Subcutaneous abdominal adipose tissue (tissue), 5 donors: ENCODE results near the gene CRISPLD2.

Source experiments
- H3K27ac ChIP-seq: one replicate; pipeline ENCODE4 v1.7.0; 2013; ENCODE audit warnings: low read depth, mild to moderate bottlenecking, inconsistent platforms, low read length, moderate library complexity
- H3K27me3 ChIP-seq, 5 donors: one replicate each; pipeline ENCODE4 v1.7.0; 2013; ENCODE audit warnings: low read length in 5 of 5, inconsistent platforms in 1 of 5; ENCODE audit not compliant: control insufficient read depth in 5 of 5, insufficient read depth in 4 of 5
- H3K36me3 ChIP-seq, 5 donors: one replicate each; pipeline ENCODE4 v1.7.0; 2013; ENCODE audit warnings: low read length in 5 of 5; ENCODE audit not compliant: control insufficient read depth in 5 of 5, insufficient read depth in 5 of 5
- H3K4me1 ChIP-seq, 5 donors: one replicate each; pipeline ENCODE4 v1.7.0; 2013; ENCODE audit warnings: low read length in 5 of 5, mild to moderate bottlenecking in 3 of 5, moderate library complexity in 1 of 5; ENCODE audit not compliant: control insufficient read depth in 5 of 5, insufficient read depth in 5 of 5
- H3K4me3 ChIP-seq, 5 donors: one replicate each; pipeline ENCODE4 v1.7.0; 2013; ENCODE audit warnings: low read length in 5 of 5, low read depth in 1 of 5
- H3K9ac ChIP-seq, 5 donors: one replicate each; pipeline ENCODE4 v1.7.0; 2013; ENCODE audit warnings: low read length in 5 of 5, mild to moderate bottlenecking in 4 of 5, moderate library complexity in 3 of 5
- H3K9me3 ChIP-seq, 5 donors: one replicate each; pipeline ENCODE4 v1.7.0; 2013; ENCODE audit warnings: low read length in 5 of 5; ENCODE audit not compliant: control insufficient read depth in 5 of 5
- donor health status: healthy.
- donor health status: healthy.
- donor health status: healthy.
- donor health status: healthy.
- donor health status: healthy.

The CRISPLD2 gene

DNA sequence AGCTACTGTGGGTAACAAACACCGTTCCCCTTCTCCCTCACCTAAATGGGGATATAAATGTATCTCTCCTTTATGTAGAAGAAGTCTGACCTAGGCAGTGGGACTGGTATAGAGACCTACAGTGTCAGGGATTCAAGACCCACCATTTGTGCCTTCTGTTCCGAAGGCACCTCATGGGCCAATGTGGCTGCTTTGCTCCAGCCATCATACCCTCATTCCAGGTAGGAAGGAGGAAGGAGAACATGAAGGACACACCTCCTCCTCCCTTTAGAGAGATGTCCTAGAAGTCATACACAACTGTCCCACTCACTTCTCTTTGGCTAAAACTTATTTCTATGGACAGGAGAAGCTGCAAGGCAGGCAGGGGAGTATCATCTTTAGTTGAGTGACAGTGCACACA, 8.3 kb upstream of the CRISPLD2 start:
- Histone ChIP-seq H3K36me3 (no peaks in the 10 kb centered on the region), H3K9ac (no peak overlapping the region), H3K9me3 (peaks cover 0 to 5% (median 0%) of the 10 kb centered on the region in 5 donors), H3K27me3 (peaks cover 2 to 15% (median 11%) of the 10 kb centered on the region in 5 donors), H3K27ac (no peak overlapping the region), H3K4me1 (peaks cover 0 to 24% (median 13%) of the 10 kb centered on the region in 5 donors), H3K4me3 (no peak overlapping the region)

DNA sequence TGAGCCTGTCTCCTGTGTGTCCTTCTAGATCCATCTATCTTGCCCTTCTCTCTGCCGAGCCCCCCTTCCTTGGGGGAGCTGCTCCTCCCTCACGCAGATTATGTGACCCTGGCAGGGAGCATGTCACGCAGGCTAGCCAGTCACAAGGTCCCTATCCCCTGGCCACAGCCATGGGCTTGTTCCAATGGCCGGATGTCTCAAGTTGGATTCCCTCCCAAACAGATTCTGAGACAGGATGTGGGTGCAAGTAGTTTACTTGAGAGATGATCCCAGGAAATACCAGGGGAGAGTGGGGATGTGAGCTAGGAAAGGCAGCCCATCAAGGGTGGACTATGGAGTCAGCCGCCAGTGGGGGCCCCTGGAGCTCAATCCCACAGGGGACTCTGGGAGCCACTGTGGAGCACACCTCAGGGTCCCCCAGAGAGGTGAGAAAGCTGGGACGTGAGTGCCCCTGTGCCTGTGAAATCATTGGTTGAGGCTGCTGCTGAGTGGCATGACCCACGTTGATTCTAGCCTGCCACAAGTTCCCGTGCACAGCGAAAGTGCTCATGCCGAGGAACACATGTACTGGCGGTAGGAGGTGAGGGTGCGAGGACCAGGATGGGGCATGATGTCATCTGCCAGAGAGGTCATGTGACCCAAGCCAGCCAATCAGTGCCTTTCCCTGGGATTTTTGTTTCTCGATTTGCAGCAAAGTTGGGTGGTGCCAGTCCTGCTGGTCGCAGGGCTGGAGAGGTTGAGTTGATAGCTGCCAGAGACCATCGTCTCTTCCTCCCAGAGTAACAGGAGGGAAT, 6.4 kb upstream of the CRISPLD2 start:
- Histone ChIP-seq H3K27me3 (peaks cover 0 to 15% (median 11%) of the 10 kb centered on the region in 5 donors), H3K4me1 (peaks cover 0 to 16% (median 8%) of the 10 kb centered on the region in 5 donors), H3K4me3 (no peak overlapping the region), H3K9me3 (peaks cover 0 to 5% (median 0%) of the 10 kb centered on the region in 5 donors), H3K9ac (no peak overlapping the region), H3K36me3 (no peaks in the 10 kb centered on the region), H3K27ac (no peak overlapping the region)

DNA sequence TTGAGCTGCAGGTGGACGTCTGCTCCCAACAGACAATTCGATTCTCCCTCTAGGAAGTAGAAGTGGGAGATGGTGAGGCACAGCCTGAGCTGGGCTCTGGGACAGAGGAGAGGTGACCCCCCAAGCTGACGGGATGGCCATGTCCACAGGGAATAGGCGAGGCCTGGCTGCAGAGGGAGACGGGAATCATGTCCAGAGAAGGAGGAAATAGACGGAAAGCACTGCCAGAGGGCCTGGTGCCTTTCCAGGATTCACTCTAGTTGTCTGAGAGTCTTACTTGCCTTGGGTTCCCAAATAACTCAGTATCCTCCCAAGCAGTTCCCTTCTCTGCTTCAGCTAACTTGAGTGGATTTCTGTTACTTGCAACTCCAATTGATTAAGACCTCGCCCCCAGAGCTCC, 4.3 kb upstream of the CRISPLD2 start:
- peaks cover 0 to 5% (median 0%) of the 10 kb centered on the region in 5 donors for H3K9me3 ChIP-seq
- no peaks in the 10 kb centered on the region for H3K36me3 ChIP-seq
- H3K27me3 ChIP-seq, result peaks cover 5 to 23% (median 10%) of the 10 kb centered on the region in 5 donors
- no peak overlapping the region for H3K27ac ChIP-seq
- no peak overlapping the region for H3K4me3 ChIP-seq
- H3K9ac ChIP-seq, result no peak overlapping the region
- peaks cover 5 to 26% (median 17%) of the 10 kb centered on the region in 5 donors for H3K4me1 ChIP-seq

DNA sequence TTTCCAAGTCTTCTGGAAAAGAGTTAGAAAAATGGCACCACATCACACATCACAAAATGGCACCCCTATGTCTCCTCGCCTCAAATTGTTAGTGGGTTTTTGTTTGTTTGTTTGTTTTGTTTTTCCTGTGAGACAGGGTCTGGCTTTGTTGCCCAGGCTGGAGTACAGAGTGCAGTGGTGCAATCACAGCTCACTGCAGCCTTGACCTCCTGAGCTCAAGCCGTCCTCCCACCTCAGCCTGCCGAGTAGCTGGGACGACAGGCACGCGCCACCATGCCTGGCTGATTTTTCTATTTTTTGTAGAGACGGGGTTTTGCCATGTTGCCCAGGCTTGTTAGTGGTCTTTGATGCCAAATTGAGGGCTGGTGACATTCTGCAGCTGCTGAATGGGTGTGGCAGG, 3.8 kb upstream of the CRISPLD2 start:
- Histone ChIP-seq H3K27ac (no peak overlapping the region), H3K27me3 (peaks cover 10 to 25% (median 16%) of the 10 kb centered on the region in 5 donors), H3K9me3 (peaks cover 0 to 5% (median 0%) of the 10 kb centered on the region in 5 donors)

DNA sequence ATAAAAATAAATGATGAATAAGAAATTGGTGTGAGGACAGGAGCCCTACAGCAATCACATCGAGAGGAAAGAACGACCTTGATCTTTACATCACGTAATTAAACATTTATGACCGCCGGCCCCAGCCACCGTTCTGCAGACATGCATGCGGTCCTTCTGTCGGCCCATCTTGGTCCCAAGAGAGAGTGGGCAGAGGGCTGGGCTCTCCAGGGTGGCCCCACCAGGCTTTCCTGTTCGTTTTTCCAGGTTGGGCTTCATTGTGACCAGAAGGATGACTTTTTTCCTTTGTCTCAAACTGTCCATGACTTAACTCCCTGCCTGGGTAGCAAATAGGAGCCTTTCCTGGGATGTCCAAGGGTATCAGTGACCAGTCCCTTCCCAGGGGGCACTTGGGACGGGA, 3.3 kb upstream of the CRISPLD2 start:
- no peaks in the 10 kb centered on the region for H3K36me3 ChIP-seq
- H3K9me3 ChIP-seq, result peaks cover 0 to 4% (median 0%) of the 10 kb centered on the region in 5 donors
- no peak overlapping the region for H3K27ac ChIP-seq
- H3K9ac ChIP-seq, result no peak overlapping the region
- peaks cover 14 to 27% (median 20%) of the 10 kb centered on the region in 5 donors for H3K27me3 ChIP-seq
- H3K4me1 ChIP-seq, result peaks cover 5 to 26% (median 21%) of the 10 kb centered on the region in 5 donors
- no peak overlapping the region for H3K4me3 ChIP-seq

More for the DNA sequence above, 3.8 kb upstream of the CRISPLD2 start:
- no peak overlapping the region for H3K4me3 ChIP-seq
- peaks cover 5 to 26% (median 18%) of the 10 kb centered on the region in 5 donors for H3K4me1 ChIP-seq
- no peaks in the 10 kb centered on the region for H3K36me3 ChIP-seq
- no peak overlapping the region for H3K9ac ChIP-seq

DNA sequence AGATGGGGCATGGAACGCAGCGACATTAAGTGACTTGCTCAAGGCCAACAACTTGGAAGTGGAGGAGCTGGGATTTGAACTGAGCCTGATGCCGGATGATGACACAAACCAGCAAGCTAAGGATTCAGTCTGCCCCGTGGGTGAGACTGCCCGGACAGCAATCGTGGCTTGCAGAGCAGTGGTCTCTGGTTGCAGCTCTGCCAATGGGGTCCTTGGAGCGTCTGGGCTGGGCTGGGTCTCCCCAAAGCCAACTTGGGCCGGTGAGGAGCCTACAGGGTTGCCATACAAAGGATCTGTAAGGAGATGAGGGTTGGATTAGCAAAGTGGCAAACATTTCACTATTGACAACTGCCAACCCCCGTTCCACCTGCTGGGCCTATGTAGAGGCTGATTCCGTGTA, 2.6 kb upstream of the CRISPLD2 start:
- peaks cover 17 to 32% (median 20%) of the 10 kb centered on the region in 5 donors for H3K27me3 ChIP-seq
- no peak overlapping the region for H3K9ac ChIP-seq
- H3K9me3 ChIP-seq, result peaks cover 0 to 2% (median 0%) of the 10 kb centered on the region in 5 donors
- H3K36me3 ChIP-seq, result no peaks in the 10 kb centered on the region
- no peak overlapping the region for H3K27ac ChIP-seq
- peaks cover 5 to 33% (median 26%) of the 10 kb centered on the region in 5 donors for H3K4me1 ChIP-seq
- H3K4me3 ChIP-seq, result no peak overlapping the region

DNA sequence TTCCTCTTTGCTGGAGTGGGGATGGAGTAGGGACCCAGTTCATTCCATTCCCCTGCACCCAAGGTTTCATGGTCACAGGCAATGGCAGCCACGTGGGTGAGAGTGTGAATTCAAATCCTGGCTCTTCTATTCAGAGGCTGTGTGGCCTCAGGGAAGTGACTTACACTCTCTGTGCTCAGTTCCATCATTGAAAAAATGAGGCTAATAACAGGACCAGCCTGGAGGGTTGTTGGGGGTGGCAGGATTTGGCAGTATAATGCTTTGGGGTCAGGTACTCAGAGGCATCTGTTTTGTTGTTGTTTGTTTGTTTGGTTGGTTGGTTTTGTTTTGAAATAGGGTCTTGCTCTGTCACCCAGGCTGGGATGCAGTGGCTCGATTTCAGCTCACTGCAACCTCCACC, 2.2 kb upstream of the CRISPLD2 start:
- Histone ChIP-seq H3K4me1 (peaks cover 5 to 33% (median 26%) of the 10 kb centered on the region in 5 donors), H3K27ac (no peak overlapping the region), H3K9ac (no peak overlapping the region), H3K27me3 (peaks cover 15 to 35% (median 21%) of the 10 kb centered on the region in 5 donors), H3K9me3 (peaks cover 0 to 2% (median 0%) of the 10 kb centered on the region in 5 donors), H3K36me3 (no peaks in the 10 kb centered on the region), H3K4me3 (no peak overlapping the region)

DNA sequence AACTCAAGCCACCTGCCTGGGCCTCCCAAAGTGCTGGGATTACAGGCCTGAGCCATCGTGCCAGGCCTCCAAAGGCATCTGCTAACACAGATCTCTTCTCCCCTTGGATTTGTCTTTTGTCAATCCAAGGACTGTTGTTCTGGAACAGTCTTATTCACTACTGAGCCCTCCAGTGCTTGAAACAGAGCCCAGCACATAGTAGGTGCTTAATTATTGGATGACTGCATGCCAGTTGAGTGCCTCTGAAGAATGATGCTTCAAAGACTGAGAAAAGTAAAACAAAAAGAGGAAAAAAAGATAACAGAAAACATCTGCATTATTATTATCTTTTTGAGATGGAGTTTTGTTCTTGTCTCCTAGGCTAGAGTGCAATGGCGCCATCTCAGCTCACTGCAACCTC, 1.7 kb upstream of the CRISPLD2 start:
- H3K4me1 ChIP-seq, result peaks cover 5 to 33% (median 26%) of the 10 kb centered on the region in 5 donors
- H3K36me3 ChIP-seq, result no peaks in the 10 kb centered on the region
- H3K27ac ChIP-seq, result no peak overlapping the region
- no peak overlapping the region for H3K9ac ChIP-seq
- peaks cover 14 to 41% (median 22%) of the 10 kb centered on the region in 5 donors for H3K27me3 ChIP-seq
- H3K4me3 ChIP-seq, result no peak overlapping the region
- H3K9me3 ChIP-seq, result peaks cover 0 to 2% (median 0%) of the 10 kb centered on the region in 5 donors

DNA sequence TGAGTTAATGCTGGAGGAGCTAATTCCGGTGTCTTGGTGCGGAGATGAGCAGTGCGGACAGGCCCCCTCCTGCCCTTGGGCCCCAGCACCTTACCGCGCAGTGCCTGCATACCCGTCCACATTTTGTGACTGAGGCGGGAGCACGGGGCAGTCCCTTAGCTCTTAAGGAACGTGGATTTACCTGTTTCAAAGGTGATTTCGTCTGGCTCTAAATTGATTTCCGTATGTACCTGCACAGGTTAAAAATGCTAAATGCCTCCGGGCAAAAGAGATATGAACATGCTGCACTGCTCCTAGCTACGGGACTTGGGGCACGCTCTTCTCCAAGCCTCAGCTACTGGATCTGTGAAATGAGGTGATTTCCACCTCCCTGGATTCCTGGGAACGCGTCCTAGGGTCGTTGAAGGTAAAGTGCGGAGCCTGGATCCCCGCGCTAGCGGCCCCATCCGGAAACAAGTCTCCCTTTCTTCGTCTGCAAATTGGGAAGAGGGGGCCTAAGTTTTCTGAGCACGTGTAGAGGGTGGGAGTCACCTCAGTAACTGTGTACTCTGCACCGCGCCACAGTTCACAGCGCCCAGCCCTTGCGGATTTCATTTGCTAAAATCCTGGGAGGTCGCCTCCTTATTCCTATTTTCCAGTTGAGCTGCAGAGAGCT, 669 bp upstream of the CRISPLD2 start:
- no peak overlapping the region for H3K9ac ChIP-seq
- H3K4me1 ChIP-seq, result peaks cover 5 to 37% (median 26%) of the 10 kb centered on the region in 5 donors
- H3K36me3 ChIP-seq, result no peaks in the 10 kb centered on the region
- no peaks in the 10 kb centered on the region for H3K9me3 ChIP-seq
- no peak overlapping the region for H3K27ac ChIP-seq
- peaks cover 14 to 44% (median 22%) of the 10 kb centered on the region in 5 donors for H3K27me3 ChIP-seq
- peak overlapping the region in 2 of 5 donors; percentile 32 to 68 for H3K4me3 ChIP-seq

DNA sequence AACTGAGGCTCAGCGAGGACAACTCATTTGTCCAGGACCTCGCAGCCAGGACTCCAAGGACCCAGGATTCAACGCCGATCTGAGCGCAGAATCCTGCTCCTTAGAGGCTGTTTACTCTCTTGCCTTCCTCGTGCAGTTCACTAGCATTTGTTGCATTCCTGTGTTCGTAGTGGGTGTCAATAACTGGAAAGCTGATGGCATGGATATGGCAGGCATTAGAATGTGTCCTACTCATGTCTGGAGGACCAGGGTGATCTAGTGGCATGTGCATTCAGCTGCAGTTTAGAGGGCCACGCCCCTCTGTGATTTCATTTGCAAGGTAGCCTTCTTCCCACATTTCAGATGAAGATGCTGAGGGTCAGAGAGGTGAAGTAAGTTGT, 510 bp downstream of the CRISPLD2 start:
- H3K9me3 ChIP-seq, result no peaks in the 10 kb centered on the region
- H3K9ac ChIP-seq, result peak overlapping the region in 1 of 5 donors; percentile 37
- H3K4me1 ChIP-seq, result peaks cover 5 to 35% (median 26%) of the 10 kb centered on the region in 5 donors
- H3K27ac ChIP-seq, result no peak overlapping the region
- H3K4me3 ChIP-seq, result peak overlapping the region; percentile 61 to 82 (median 68)
- H3K27me3 ChIP-seq, result peaks cover 14 to 44% (median 16%) of the 10 kb centered on the region in 5 donors
- H3K36me3 ChIP-seq, result no peaks in the 10 kb centered on the region
